ENCODE measurements around the gene CCDC191.

Gene CCDC191

GRCh38 chr3:114056130-114057010 is at the start of gene CCDC191, which contains the start of gene QTRT2:
Gene CCDC191, minus strand, starts transcription at chr3:114056526. Its CDS starts 60 bp downstream, at chr3:114056466.
Gene QTRT2, plus strand, starts transcription at chr3:114056737. Its CDS starts 8,521 bp downstream, at chr3:114065258.
- Histone ChIP-seq H3K4me3 (ENCODE audit: low read length) (peak within 1 kb of the TSS; percentile 62), H3K36me3 (ENCODE audit: insufficient read depth, low read length) (no peaks in the 10 kb centered on the region), H3K4me1 (ENCODE audit: insufficient read depth, low read length) (peaks cover 18% of the 10 kb centered on the region), H3K9me3 (ENCODE audit: low read length) (no peaks in the 10 kb centered on the region), H2AFZ (ENCODE audit: low read depth, low read length) (peak within 1 kb of the TSS; percentile 43), H3K27me3 (ENCODE audit: insufficient read depth, low read length) (no peaks in the 10 kb centered on the region)

- Histone ChIP-seq H3K27me3 (ENCODE audit: insufficient read depth, low read length) (no peaks in the 10 kb centered on the region), H3K4me3 (ENCODE audit: low read length) (no peak overlapping the region), H3K9me3 (ENCODE audit: low read length) (no peaks in the 10 kb centered on the region), H3K36me3 (ENCODE audit: insufficient read depth, low read length) (no peaks in the 10 kb centered on the region), H2AFZ (ENCODE audit: low read depth, low read length) (no peak overlapping the region), H3K4me1 (ENCODE audit: insufficient read depth, low read length) (peaks cover 19% of the 10 kb centered on the region)
These were observed 48.1 kb upstream of the CCDC191 start for GRCh38 chr3:114104414-114104813.

- no peak overlapping the region for H2AFZ ChIP-seq (ENCODE audit: low read depth, low read length)
- H3K4me3 ChIP-seq (ENCODE audit: low read length), result no peak overlapping the region
- H3K4me1 ChIP-seq (ENCODE audit: insufficient read depth, low read length), result peaks cover 19% of the 10 kb centered on the region
- H3K27me3 ChIP-seq (ENCODE audit: insufficient read depth, low read length), result no peaks in the 10 kb centered on the region
- no peaks in the 10 kb centered on the region for H3K9me3 ChIP-seq (ENCODE audit: low read length)
- no peaks in the 10 kb centered on the region for H3K36me3 ChIP-seq (ENCODE audit: insufficient read depth, low read length)
These were observed 47.5 kb upstream of the CCDC191 start for GRCh38 chr3:114103858-114104257.

GRCh38 chr3:114103181-114103580 is 46.9 kb upstream of the CCDC191 start:
- no peaks in the 10 kb centered on the region for H3K36me3 ChIP-seq (ENCODE audit: insufficient read depth, low read length)
- no peaks in the 10 kb centered on the region for H3K9me3 ChIP-seq (ENCODE audit: low read length)
- no peak overlapping the region for H3K4me3 ChIP-seq (ENCODE audit: low read length)
- peaks cover 19% of the 10 kb centered on the region for H3K4me1 ChIP-seq (ENCODE audit: insufficient read depth, low read length)
- H3K27me3 ChIP-seq (ENCODE audit: insufficient read depth, low read length), result no peaks in the 10 kb centered on the region
- no peak overlapping the region for H2AFZ ChIP-seq (ENCODE audit: low read depth, low read length)

- no peaks in the 10 kb centered on the region for H3K9me3 ChIP-seq (ENCODE audit: low read length)
- H3K4me1 ChIP-seq (ENCODE audit: insufficient read depth, low read length), result peaks cover 19% of the 10 kb centered on the region
- no peak overlapping the region for H2AFZ ChIP-seq (ENCODE audit: low read depth, low read length)
- H3K36me3 ChIP-seq (ENCODE audit: insufficient read depth, low read length), result no peaks in the 10 kb centered on the region
- H3K27me3 ChIP-seq (ENCODE audit: insufficient read depth, low read length), result no peaks in the 10 kb centered on the region
- H3K4me3 ChIP-seq (ENCODE audit: low read length), result no peak overlapping the region
These were observed 44.8 kb upstream of the CCDC191 start for GRCh38 chr3:114101101-114101500.

- no peaks in the 10 kb centered on the region for H3K27me3 ChIP-seq (ENCODE audit: insufficient read depth, low read length)
These were observed 39.5 kb upstream of the CCDC191 start for GRCh38 chr3:114095796-114096195.

GRCh38 chr3:114093596-114093995 is 37.3 kb upstream of the CCDC191 start:
- no peaks in the 10 kb centered on the region for H3K9me3 ChIP-seq (ENCODE audit: low read length)
- H3K27me3 ChIP-seq (ENCODE audit: insufficient read depth, low read length), result no peaks in the 10 kb centered on the region
- peaks cover 8% of the 10 kb centered on the region for H3K4me1 ChIP-seq (ENCODE audit: insufficient read depth, low read length)
- no peaks in the 10 kb centered on the region for H3K36me3 ChIP-seq (ENCODE audit: insufficient read depth, low read length)
- no peak overlapping the region for H3K4me3 ChIP-seq (ENCODE audit: low read length)
- no peak overlapping the region for H2AFZ ChIP-seq (ENCODE audit: low read depth, low read length)

More at GRCh38 chr3:114095796-114096195, 39.5 kb upstream of the CCDC191 start:
- Histone ChIP-seq H3K36me3 (ENCODE audit: insufficient read depth, low read length) (no peaks in the 10 kb centered on the region), H3K9me3 (ENCODE audit: low read length) (no peaks in the 10 kb centered on the region), H3K4me3 (ENCODE audit: low read length) (no peak overlapping the region), H3K4me1 (ENCODE audit: insufficient read depth, low read length) (peaks cover 17% of the 10 kb centered on the region), H2AFZ (ENCODE audit: low read depth, low read length) (no peak overlapping the region)

- Histone ChIP-seq H3K9me3 (ENCODE audit: low read length) (no peaks in the 10 kb centered on the region), H3K4me1 (ENCODE audit: insufficient read depth, low read length) (peaks cover 8% of the 10 kb centered on the region), H3K4me3 (ENCODE audit: low read length) (no peak overlapping the region), H2AFZ (ENCODE audit: low read depth, low read length) (no peak overlapping the region), H3K27me3 (ENCODE audit: insufficient read depth, low read length) (no peaks in the 10 kb centered on the region), H3K36me3 (ENCODE audit: insufficient read depth, low read length) (no peaks in the 10 kb centered on the region)
These were observed 36.7 kb upstream of the CCDC191 start for GRCh38 chr3:114093016-114093380.

GRCh38 chr3:114092151-114093015 is 36.1 kb upstream of the CCDC191 start:
- Histone ChIP-seq H3K27me3 (ENCODE audit: insufficient read depth, low read length) (no peaks in the 10 kb centered on the region), H3K4me1 (ENCODE audit: insufficient read depth, low read length) (peaks cover 8% of the 10 kb centered on the region), H3K9me3 (ENCODE audit: low read length) (peaks cover 3% of the 10 kb centered on the region), H3K36me3 (ENCODE audit: insufficient read depth, low read length) (no peaks in the 10 kb centered on the region), H2AFZ (ENCODE audit: low read depth, low read length) (peak overlapping the region; percentile 24), H3K4me3 (ENCODE audit: low read length) (no peak overlapping the region)

GRCh38 chr3:114089675-114090074 is 33.3 kb upstream of the CCDC191 start:
- Histone ChIP-seq H3K4me1 (ENCODE audit: insufficient read depth, low read length) (peaks cover 8% of the 10 kb centered on the region), H3K9me3 (ENCODE audit: low read length) (peaks cover 5% of the 10 kb centered on the region), H3K4me3 (ENCODE audit: low read length) (no peak overlapping the region), H2AFZ (ENCODE audit: low read depth, low read length) (no peak overlapping the region), H3K36me3 (ENCODE audit: insufficient read depth, low read length) (peaks cover 19% of the 10 kb centered on the region), H3K27me3 (ENCODE audit: insufficient read depth, low read length) (no peaks in the 10 kb centered on the region)

- no peaks in the 10 kb centered on the region for H3K4me1 ChIP-seq (ENCODE audit: insufficient read depth, low read length)
- no peak overlapping the region for H2AFZ ChIP-seq (ENCODE audit: low read depth, low read length)
- H3K36me3 ChIP-seq (ENCODE audit: insufficient read depth, low read length), result peaks cover 45% of the 10 kb centered on the region
- no peak overlapping the region for H3K4me3 ChIP-seq (ENCODE audit: low read length)
- H3K9me3 ChIP-seq (ENCODE audit: low read length), result peaks cover 5% of the 10 kb centered on the region
- H3K27me3 ChIP-seq (ENCODE audit: insufficient read depth, low read length), result no peaks in the 10 kb centered on the region
These were observed 30.0 kb upstream of the CCDC191 start for GRCh38 chr3:114086356-114086755.

GRCh38 chr3:114083112-114083511 is 26.8 kb upstream of the CCDC191 start:
- Histone ChIP-seq H3K36me3 (ENCODE audit: insufficient read depth, low read length) (peaks cover 70% of the 10 kb centered on the region), H3K27me3 (ENCODE audit: insufficient read depth, low read length) (no peaks in the 10 kb centered on the region), H2AFZ (ENCODE audit: low read depth, low read length) (no peak overlapping the region), H3K9me3 (ENCODE audit: low read length) (peaks cover 5% of the 10 kb centered on the region), H3K4me3 (ENCODE audit: low read length) (no peak overlapping the region), H3K4me1 (ENCODE audit: insufficient read depth, low read length) (no peaks in the 10 kb centered on the region)

GRCh38 chr3:114081037-114081436 is 24.7 kb upstream of the CCDC191 start:
- Histone ChIP-seq H3K27me3 (ENCODE audit: insufficient read depth, low read length) (no peaks in the 10 kb centered on the region), H3K36me3 (ENCODE audit: insufficient read depth, low read length) (peaks cover 79% of the 10 kb centered on the region), H2AFZ (ENCODE audit: low read depth, low read length) (no peak overlapping the region), H3K4me1 (ENCODE audit: insufficient read depth, low read length) (no peaks in the 10 kb centered on the region), H3K9me3 (ENCODE audit: low read length) (peaks cover 2% of the 10 kb centered on the region), H3K4me3 (ENCODE audit: low read length) (no peak overlapping the region)
